HG03135 (cell line): ENCODE measurements around the gene GLCCI1.

Experiments used
- ATAC-seq: cut with Tn5 transposase; IDR thresholded peaks from one replicate; pipeline ENCODE4 v1.9.1; 2021; ENCODE audit warnings: mild to moderate bottlenecking, moderate library complexity; ENCODE audit not compliant: unreplicated experiment

GLCCI1 gene

GRCh38 chr7:7959979-7960670 is 8.5 kb upstream of the GLCCI1 start:
- peak; percentile 87 for ATAC-seq

DNA sequence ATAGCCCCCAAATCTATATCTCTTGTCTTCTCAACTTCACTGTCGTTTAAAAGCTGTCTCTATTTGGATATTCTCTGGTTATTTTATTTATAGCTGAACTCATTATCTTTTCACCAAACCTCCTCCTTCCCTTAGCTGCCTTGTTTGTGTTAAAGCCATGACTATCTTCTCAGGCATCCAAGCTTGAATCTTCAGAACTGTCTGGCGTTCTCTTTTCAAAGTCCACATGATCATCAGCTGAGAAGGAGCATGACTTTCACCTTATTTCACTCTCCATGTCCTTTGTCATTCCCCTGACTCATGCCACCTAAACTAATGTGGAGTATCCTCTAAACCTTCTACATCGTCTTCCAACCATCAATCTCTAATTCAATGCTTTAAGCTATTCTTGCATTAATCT is 5.7 kb upstream of the GLCCI1 start:
- ATAC-seq, result no peak

DNA sequence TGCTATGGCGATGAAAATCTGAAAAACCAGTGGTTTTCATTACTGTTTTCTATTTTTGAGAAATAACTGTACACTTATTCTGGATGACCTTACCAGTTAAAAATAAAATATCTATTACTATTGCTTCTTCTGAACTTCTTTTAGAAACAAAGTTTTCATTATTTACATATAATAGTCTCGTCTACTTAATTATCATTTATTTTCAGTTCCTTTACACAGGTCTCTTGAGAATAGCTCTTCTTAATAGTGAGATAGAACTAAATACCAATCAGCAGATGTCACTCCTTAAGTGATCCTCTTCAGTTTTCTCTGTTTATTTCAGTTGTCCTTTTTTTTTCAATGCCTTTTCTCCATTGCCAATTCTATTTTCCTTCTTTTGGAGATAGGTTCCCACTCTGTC is 4.3 kb upstream of the GLCCI1 start:
- no peak for ATAC-seq

DNA sequence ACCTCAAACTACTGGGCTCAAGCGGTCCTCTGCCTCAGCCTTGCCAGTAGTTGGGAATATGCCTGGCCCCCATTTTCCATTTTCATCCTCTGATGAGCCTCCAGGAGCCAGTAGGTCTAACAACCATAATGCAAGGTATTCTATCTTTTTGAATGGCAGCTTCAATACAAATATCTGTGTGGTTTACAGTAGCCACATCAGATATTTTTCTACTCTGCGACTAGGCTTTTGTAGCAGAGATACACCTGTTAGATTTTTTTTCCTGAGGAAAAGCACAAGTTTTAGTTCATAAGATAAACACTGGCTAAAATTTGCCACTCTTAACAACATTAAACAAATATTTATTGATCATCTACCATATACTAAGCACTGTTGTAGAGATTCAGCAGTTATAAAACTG is 3.9 kb upstream of the GLCCI1 start:
- no peak for ATAC-seq

GRCh38 chr7:7965301-7965700 is 3.3 kb upstream of the GLCCI1 start:
- ATAC-seq, result no peak

DNA sequence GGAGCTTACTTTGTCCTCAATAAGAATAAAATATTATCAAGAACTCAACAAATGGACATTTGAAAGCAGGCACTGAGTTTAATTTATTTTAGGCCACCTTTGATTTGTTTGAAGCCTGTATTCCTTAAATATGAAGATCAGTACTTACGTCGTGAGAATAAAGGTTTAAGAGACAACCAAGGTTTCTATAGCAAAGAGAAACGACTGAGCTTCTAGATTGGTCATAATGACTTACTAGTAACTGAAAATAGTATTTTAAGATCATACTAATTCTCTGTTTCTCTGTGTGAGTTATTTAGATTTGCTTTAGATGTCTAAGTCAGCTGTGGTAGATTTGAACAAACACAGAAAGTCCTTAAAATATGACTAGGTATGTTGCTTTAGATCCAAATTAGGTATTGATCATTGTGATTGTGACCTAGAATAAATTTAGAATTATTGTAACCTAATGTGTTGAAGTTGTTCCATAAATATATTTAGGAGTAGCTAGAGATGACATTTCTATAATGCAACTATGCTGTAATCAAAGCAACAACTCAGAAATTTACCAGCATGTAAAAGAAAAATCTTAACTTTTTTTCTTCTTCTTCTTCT is 2.4 kb upstream of the GLCCI1 start:
- no peak for ATAC-seq

GRCh38 chr7:7967886-7968543 is 581 bp upstream of the GLCCI1 start:
- no peak for ATAC-seq

DNA sequence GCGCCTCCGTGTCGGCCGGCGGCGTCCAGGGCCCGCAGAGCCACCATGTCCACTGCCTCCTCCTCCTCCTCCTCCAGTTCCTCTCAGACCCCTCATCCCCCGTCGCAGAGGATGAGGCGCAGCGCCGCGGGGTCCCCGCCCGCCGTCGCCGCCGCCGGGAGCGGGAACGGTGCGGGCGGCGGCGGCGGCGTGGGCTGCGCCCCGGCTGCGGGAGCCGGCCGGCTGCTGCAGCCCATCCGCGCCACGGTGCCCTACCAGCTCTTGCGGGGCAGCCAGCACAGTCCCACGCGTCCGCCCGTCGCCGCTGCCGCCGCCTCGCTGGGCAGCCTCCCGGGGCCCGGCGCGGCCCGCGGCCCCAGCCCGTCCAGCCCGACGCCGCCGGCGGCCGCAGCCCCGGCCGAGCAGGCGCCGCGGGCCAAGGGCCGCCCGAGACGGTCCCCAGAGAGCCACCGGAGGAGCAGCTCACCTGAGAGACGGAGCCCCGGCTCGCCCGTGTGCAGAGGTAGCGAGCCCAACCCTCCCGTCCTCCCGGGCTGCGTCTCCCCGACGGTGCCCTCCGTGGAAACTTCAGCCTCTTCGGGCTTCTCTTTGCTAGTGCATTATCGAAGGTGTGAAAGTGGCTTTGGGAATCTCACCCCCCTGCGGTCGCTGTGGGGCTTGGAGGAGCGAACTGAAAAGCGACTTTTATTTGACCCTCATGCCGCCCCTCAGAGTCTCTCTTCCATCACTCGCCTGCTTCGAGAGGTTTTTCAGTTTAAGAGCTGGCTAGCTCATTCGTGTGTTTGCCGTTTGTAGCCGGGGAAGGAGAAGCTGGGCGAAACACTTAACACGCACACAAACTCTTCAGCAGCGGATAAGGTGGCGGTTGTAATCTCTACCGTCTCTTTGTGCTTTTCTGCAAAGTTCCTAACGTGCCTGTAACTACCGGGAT is 975 bp downstream of the GLCCI1 start:
- no peak for ATAC-seq

GRCh38 chr7:7970237-7970530 is 1.6 kb downstream of the GLCCI1 start:
- no peak for ATAC-seq

- no peak for ATAC-seq
These were observed 2.1 kb downstream of the GLCCI1 start for GRCh38 chr7:7970531-7971307.

DNA sequence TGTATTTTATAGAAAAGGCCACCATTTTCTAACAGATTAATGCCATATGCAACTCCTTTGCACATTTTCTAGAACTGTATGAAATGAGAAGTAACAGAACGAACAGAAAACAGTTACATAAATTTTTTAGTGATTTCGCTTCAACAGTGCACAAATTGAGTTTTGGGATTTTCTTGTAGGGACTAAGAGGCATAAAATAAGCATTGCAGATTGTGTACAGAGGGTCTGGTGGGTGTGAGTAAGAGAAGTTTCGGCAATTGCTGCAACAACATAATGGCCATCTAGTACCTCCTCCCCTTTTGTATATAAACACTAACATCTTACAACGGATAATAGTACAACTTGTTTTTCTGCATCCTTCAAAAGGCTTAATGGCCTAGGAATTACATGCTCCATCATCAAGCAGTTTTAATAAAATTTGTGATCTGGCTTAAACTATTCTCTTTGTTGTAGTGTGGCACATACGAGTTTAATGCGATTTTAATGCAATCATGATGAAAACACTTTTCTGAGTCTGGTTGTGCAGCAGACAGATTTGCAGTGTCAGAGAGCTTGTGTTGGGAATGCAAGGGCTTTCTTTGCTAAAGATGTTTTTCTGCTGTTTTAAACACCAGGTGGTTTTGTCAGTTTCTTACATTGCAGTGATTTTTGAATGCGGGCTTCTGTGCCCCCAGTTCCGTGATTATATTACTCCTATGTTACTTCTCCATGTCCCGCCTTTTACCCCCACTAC is 2.9 kb downstream of the GLCCI1 start:
- ATAC-seq, result no peak

DNA sequence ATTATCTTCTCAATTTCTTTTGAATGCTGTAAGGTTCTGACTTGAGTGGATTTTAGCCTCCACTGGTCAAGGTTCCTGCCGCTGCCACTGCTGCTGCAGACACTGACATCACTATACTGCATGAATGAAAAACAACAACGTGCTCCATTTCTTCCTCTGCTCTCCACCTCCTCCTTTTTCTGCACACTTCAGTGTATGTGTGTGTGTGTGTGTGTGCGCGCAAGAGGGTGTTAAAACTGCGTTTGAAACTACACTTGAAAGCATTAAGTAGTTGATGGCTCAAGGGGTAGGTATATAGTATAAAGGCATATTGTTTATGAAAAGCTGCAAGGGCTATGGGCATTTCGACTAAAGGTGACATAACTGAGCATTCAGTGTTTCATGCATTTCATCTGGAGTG is 3.5 kb downstream of the GLCCI1 start:
- ATAC-seq, result no peak

GRCh38 chr7:7972922-7973594 is 4.5 kb downstream of the GLCCI1 start:
- ATAC-seq, result no peak

- ATAC-seq, result no peak
These were observed 8.1 kb downstream of the GLCCI1 start for GRCh38 chr7:7976677-7977076.

DNA sequence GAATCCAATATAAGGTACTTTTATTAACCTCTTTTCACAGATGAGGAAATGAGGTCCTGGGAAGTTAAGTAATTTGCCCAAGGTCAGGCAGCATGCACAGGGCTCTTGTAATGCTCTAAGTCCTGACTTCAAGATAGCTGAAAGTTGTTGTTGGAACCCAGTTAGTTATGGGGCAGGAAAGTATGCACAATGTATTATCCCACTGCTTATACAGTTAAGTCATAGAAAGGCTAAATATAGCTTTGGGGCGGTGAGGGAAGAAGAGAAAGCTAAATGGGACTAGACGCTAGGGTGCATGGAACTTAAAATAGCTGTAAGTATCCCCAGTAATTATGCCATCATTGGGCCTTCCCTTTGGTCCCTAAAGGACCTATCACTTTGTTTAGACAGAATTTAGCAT is 9.2 kb downstream of the GLCCI1 start:
- ATAC-seq, result no peak

GRCh38 chr7:7978860-7979259 is 10.3 kb downstream of the GLCCI1 start:
- no peak for ATAC-seq

- ATAC-seq, result no peak
These were observed 11.0 kb downstream of the GLCCI1 start for GRCh38 chr7:7979558-7979957.

DNA sequence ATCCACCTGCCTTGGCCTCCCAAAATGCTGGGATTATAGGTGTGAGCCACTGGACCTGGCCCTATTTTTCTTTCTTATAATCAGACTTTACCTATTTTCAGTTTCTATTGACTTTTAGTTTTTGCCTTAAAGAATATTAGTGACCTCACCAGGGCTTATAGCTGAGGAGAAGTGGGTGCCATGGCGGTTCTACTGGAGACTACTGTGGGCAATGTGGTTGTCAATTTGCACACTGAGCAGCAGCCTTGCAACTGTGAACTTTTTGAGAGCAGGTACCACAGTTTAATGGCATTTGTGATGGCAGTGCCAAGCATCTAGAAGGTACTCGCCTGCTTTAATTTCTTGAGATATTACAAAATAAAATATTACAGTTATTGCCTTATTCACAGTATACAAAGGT is 11.5 kb downstream of the GLCCI1 start:
- no peak for ATAC-seq

- ATAC-seq, result no peak
These were observed 14.3 kb downstream of the GLCCI1 start for GRCh38 chr7:7982904-7983303.

GRCh38 chr7:7984424-7984823 is 15.8 kb downstream of the GLCCI1 start:
- ATAC-seq, result no peak
